Retinal pigment epithelial cell (primary cell): ENCODE data around the gene SLC25A47.

Experiments used
- DNase-seq: peaks from one replicate; pipeline ENCODE4 v3.0.0-alpha.2; 2010; ENCODE audit warnings: low read depth
- H3K4me3 ChIP-seq: 2 replicates; pipeline ENCODE4 v1.5.1; 2011; ENCODE audit warnings: mild to moderate bottlenecking, low read length, control low read depth, moderate library complexity
- TF ChIP-seq, protein P1 (sequence below): conservative IDR thresholded peaks from 2 replicates; pipeline ENCODE4 v1.5.1; 2011; ENCODE audit warnings: low read depth, low read length, control low read depth, inconsistent platforms

SLC25A47 gene

DNA sequence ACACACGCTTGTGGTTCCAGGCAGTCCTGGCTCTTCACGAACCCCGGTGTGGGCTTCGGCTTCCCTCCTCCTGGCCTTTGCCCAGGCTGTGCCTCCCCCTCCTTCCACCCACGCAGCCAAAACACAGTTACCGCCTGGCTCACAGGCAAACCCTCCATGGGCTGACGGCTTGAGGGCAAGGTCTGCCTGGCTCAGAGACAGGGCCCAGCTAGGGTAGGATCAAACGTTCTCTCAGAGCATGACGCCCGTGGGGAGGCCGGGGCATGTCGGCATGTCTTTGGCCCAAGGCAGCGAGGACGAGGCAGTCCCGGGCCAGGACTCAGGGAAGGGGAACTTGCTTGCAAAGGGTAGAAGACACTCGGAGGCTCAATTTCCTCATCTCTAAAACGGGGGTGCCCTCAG lies 2.1 kb downstream of the SLC25A47 start:
- H3K4me3 ChIP-seq = no peak overlapping the region
- no peak for DNase-seq
- TF ChIP-seq, protein P1, sequence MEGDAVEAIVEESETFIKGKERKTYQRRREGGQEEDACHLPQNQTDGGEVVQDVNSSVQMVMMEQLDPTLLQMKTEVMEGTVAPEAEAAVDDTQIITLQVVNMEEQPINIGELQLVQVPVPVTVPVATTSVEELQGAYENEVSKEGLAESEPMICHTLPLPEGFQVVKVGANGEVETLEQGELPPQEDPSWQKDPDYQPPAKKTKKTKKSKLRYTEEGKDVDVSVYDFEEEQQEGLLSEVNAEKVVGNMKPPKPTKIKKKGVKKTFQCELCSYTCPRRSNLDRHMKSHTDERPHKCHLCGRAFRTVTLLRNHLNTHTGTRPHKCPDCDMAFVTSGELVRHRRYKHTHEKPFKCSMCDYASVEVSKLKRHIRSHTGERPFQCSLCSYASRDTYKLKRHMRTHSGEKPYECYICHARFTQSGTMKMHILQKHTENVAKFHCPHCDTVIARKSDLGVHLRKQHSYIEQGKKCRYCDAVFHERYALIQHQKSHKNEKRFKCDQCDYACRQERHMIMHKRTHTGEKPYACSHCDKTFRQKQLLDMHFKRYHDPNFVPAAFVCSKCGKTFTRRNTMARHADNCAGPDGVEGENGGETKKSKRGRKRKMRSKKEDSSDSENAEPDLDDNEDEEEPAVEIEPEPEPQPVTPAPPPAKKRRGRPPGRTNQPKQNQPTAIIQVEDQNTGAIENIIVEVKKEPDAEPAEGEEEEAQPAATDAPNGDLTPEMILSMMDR = no peak

DNA sequence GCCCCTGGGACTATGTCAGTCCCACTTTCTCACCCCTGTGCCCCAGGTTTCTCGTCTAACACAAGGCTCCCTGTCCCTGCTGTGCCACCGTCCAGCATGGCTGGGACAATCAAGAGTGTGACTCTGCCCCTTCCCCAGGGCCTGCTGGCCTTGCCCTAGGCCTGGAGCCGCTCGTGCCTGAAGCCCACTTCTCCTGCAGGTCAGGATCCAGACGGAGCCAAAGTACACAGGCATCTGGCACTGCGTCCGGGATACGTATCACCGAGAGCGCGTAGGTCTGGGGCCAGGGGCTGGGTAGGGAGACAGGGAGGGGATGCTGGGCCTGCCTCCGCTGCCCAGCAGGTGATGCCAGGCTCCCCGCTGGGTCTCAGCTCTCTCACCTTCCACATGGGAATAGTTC lies 2.8 kb downstream of the SLC25A47 start:
- no peak for DNase-seq
- TF ChIP-seq, protein P1 = no peak
- H3K4me3 ChIP-seq = no peak overlapping the region

DNA sequence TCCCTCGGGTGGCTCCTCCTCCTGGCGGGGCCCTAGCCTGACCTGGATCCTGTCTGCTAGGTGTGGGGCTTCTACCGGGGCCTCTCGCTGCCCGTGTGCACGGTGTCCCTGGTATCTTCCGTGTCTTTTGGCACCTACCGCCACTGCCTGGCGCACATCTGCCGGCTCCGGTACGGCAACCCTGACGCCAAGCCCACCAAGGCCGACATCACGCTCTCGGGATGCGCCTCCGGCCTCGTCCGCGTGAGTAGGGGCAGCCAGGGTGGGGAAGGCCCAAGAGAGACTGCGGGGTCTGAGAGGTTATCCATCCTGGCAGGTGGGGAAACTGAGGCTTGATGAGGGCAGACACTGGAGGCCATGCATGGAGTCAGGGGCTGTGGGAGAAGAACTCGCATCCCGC lies 4.0 kb downstream of the SLC25A47 start:
- TF ChIP-seq, protein P1 = no peak
- DNase-seq = no peak
- H3K4me3 ChIP-seq = no peak overlapping the region

DNA sequence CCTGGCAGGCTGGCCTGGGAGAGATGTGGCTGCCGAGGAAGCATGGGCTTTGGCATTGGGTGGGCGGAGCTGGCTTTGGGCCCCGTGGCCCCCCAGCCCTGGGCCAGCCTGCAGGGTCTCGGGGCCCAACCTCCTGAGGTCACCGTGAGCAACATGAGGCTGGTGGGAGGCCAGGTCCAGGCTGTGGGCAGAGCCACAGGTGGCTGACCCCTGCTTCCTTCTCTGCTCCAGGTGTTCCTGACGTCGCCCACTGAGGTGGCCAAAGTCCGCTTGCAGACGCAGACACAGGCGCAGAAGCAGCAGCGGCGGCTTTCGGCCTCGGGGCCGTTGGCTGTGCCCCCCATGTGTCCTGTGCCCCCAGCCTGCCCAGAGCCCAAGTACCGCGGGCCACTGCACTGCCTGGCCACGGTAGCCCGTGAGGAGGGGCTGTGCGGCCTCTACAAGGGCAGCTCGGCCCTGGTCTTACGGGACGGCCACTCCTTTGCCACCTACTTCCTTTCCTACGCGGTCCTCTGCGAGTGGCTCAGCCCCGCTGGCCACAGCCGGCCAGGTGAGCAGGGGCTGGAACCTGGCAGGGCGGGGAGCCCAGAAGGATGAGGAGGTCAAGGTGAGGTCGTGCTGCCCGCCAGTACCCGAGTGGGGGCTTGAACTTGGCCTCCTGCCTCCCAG lies 5.5 kb downstream of the SLC25A47 start:
- no peak for DNase-seq
- no peak overlapping the region for H3K4me3 ChIP-seq
- TF ChIP-seq, protein P1 = no peak

DNA sequence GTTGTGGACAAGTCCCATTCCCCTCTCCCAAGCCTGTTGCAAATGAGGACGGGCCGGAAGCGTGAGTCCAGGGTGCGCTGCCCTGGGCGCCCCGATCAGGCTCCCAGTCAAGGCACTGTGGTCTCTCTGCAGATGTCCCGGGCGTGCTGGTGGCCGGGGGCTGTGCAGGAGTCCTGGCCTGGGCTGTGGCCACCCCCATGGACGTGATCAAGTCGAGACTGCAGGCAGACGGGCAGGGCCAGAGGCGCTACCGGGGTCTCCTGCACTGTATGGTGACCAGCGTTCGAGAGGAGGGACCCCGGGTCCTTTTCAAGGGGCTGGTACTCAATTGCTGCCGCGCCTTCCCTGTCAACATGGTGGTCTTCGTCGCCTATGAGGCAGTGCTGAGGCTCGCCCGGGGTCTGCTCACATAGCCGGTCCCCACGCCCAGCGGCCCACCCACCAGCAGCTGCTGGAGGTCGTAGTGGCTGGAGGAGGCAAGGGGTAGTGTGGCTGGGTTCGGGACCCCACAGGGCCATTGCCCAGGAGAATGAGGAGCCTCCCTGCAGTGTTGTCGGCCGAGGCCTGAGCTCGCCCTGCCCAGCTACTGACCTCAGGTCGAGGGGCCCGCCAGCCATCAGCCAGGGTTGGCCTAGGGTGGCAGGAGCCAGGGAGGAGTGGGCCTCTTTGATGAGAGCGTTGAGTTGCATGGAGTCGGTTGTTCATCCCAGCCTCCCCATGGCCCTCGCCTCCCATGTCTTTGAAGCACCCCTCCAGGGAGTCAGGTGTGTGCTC lies 6.3 kb downstream of the SLC25A47 start:
- TF ChIP-seq, protein P1 = no peak

DNA sequence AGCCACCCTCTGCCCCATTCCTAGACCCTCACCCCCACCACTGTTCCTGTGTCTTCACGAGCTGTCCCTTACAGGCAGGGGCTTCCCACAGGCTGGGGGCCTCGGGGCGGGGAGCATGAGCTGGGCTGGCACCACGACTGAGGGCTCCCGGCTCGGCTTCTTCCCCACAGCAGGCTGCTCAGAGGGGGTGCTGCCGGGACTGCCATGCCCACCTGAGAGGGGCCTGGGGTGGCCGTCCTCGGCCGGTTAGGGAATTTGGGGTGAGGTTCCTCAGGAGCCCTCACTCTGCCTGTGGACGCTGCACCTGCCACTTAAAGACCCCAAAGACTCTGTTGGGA lies 6.8 kb downstream of the SLC25A47 start:
- H3K4me3 ChIP-seq = no peak overlapping the region
- TF ChIP-seq, protein P1 = no peak
- DNase-seq = no peak

More for the DNA sequence above, 6.3 kb downstream of the SLC25A47 start:
- no peak overlapping the region for H3K4me3 ChIP-seq
- DNase-seq = no peak

DNA sequence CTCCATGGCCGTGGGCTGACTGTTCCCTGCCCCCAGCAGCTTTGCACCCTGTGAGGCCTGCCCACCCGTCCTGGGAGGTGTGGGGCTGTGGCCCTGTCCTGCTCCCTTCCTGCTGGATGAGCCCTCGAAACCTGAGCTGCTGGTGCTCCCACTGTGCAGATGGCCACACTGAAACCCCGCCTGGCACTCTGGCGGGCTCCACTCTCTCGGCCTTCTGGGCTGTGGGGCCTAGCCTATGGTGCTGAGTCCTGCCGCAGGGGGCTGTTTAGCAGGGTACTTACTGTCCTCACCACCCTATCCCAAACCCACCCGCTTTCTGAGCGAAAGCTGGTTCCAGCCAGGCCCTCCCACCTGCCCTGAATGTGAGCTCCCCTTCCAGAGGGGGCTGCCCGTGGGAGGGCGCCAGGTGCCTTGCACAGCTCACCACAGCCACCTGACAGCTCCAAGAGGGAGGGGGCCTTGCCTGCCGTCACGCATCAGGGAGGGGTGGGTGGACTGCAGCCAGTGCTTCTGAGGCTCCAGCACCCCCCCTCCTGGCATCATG lies 7.3 kb downstream of the SLC25A47 start:
- DNase-seq = no peak
- H3K4me3 ChIP-seq = no peak overlapping the region
- TF ChIP-seq, protein P1 = no peak
